HG02678 (cell line): ENCODE measurements around the gene ZPLD1.

Source experiments
- ATAC-seq: cut with Tn5 transposase; IDR thresholded peaks from one replicate; pipeline ENCODE4 v1.9.1; 2021; ENCODE audit warnings: mild to moderate bottlenecking, moderate library complexity; ENCODE audit not compliant: unreplicated experiment

ZPLD1 gene

GRCh38 chr3:102464261-102464660, 29.4 kb downstream of the ZPLD1 start:
- no peak for ATAC-seq

- no peak for ATAC-seq
Measured at GRCh38 chr3:102466001-102466400, 31.2 kb downstream of the ZPLD1 start.

GRCh38 chr3:102470066-102470465, 35.3 kb downstream of the ZPLD1 start:
- ATAC-seq, result no peak

GRCh38 chr3:102471001-102471400, 36.2 kb downstream of the ZPLD1 start:
- no peak for ATAC-seq

- no peak for ATAC-seq
Measured at GRCh38 chr3:102471491-102471890, 36.7 kb downstream of the ZPLD1 start.

- ATAC-seq, result no peak
Measured at GRCh38 chr3:102473648-102474047, 38.8 kb downstream of the ZPLD1 start.

GRCh38 chr3:102474207-102474606, 39.4 kb downstream of the ZPLD1 start:
- ATAC-seq, result no peak

- ATAC-seq, result no peak
Measured at GRCh38 chr3:102476198-102476597, 41.4 kb downstream of the ZPLD1 start.

- no peak for ATAC-seq
Measured at GRCh38 chr3:102478160-102478559, 43.3 kb downstream of the ZPLD1 start.

GRCh38 chr3:102480139-102480538, 45.3 kb downstream of the ZPLD1 start:
- no peak for ATAC-seq

GRCh38 chr3:102481050-102481449, 46.2 kb downstream of the ZPLD1 start:
- no peak for ATAC-seq

- no peak for ATAC-seq
Measured at GRCh38 chr3:102483556-102483955, 48.7 kb downstream of the ZPLD1 start.

GRCh38 chr3:102484363-102484762, 49.5 kb downstream of the ZPLD1 start:
- ATAC-seq, result no peak

GRCh38 chr3:102485701-102486100, 50.9 kb downstream of the ZPLD1 start:
- no peak for ATAC-seq

GRCh38 chr3:102488331-102488730, 53.5 kb downstream of the ZPLD1 start:
- ATAC-seq, result no peak

GRCh38 chr3:102492300-102492699, 57.5 kb downstream of the ZPLD1 start:
- ATAC-seq, result no peak

- no peak for ATAC-seq
Measured at GRCh38 chr3:102497571-102497970, 62.8 kb downstream of the ZPLD1 start.

- no peak for ATAC-seq
Measured at GRCh38 chr3:102505542-102505941, 70.7 kb downstream of the ZPLD1 start.

GRCh38 chr3:102510663-102511062, 75.8 kb downstream of the ZPLD1 start:
- no peak for ATAC-seq

GRCh38 chr3:102511168-102511567, 76.4 kb downstream of the ZPLD1 start:
- ATAC-seq, result no peak

- no peak for ATAC-seq
Measured at GRCh38 chr3:102511639-102512038, 76.8 kb downstream of the ZPLD1 start.

GRCh38 chr3:102512734-102513504, 78.1 kb downstream of the ZPLD1 start:
- no peak for ATAC-seq

- no peak for ATAC-seq
Measured at GRCh38 chr3:102514241-102514640, 79.4 kb downstream of the ZPLD1 start.
